HepG2 (cell line): ENCODE data around the gene CTAGE1. TPM values are rescaled to one million over a fixed set of nuclear protein-coding genes. Genes with fewer than 3 reads are reported as not detected.

Experiments
- ATAC-seq: fragments of 200-7000 bp; cut with Tn5 transposase; 3 replicates; pipeline ENCODE4 v1.9.1; 2020; ENCODE audit warnings: mild to moderate bottlenecking, moderate library complexity
- BruUV-seq: library from RNA; stranded (reverse); fragments of 400-500 nt; replicated peaks from 2 replicates; lab custom pipeline; 2021; lab: Mats Ljungman, UMichigan
- CTCF ChIA-PET: fragments of 300-600 bp; formaldehyde crosslinking; extraction: SDS; loops from one replicate; lab custom pipeline; 2021; ENCODE audit warnings: low total read pairs, inconsistent platforms, low intra/inter-chr PET ratio; lab: Yijun Ruan, JAX
- POLR2A ChIA-PET: fragments of 350-600 bp; sonication (Branson Sonifier 250); formaldehyde crosslinking; loops from one replicate; lab custom pipeline; 2020; ENCODE audit warnings: antibody characterized with exemption, inconsistent platforms; lab: Yijun Ruan, JAX
- DNase-seq: peaks from one replicate; pipeline ENCODE4 v3.0.0-alpha.2; 2015; ENCODE audit warnings: low spot score
- FAIRE-seq: peaks from 3 replicates; lab custom pipeline; 2011; peaks lifted over from hg19 to GRCh38; lab: Jason Lieb, UNC
- H2AFZ ChIP-seq: one replicate; pipeline ENCODE4 v1.6.1; 2011; ENCODE audit warnings: low read length, inconsistent platforms
- H3K27ac ChIP-seq: fragments of 300-600 bp; 3 replicates; pipeline ENCODE4 v1.8.0; 2011; ENCODE audit warnings: mixed run types, mild to moderate bottlenecking, mixed read lengths, low read length, inconsistent platforms; ENCODE audit not compliant: insufficient read depth; ENCODE audit errors: extremely low read length
- H3K27me3 ChIP-seq, 2 experiments: fragments of 200-600 bp in 1 of 2; 2 replicates in 1 of 2; 3 replicates in 1 of 2; pipeline versions ENCODE4 v1.6.0 to v1.8.0; 2011; ENCODE audit warnings: low read length in 2 of 2, mild to moderate bottlenecking in 2 of 2, moderate library complexity in 2 of 2, inconsistent platforms in 1 of 2; ENCODE audit not compliant: insufficient read depth in 2 of 2, control insufficient read depth in 1 of 2
- H3K36me3 ChIP-seq, 2 experiments: fragments of 200-600 bp in 1 of 2; replicated peaks in 1 of 2; 2 replicates in 1 of 2; 3 replicates in 1 of 2; pipeline versions ENCODE4 v1.5.1 to v1.8.0; 2011; ENCODE audit warnings: low read length in 2 of 2, inconsistent platforms in 1 of 2; ENCODE audit not compliant: insufficient read depth in 2 of 2, control insufficient read depth in 1 of 2
- H3K4me1 ChIP-seq: 2 replicates; pipeline ENCODE4 v1.5.1; 2012; ENCODE audit warnings: low read length, inconsistent platforms; ENCODE audit not compliant: insufficient read depth
- H3K4me2 ChIP-seq: 2 replicates; pipeline ENCODE4 v1.6.0; 2011; ENCODE audit warnings: low read depth, low read length, inconsistent platforms
- H3K4me3 ChIP-seq, 3 experiments: fragments of 200-600 bp in 1 of 3; sonication (generic), shearing (Covaris generic) in 1 of 3; replicated peaks in 1 of 3; 2 replicates each; pipeline ENCODE4 v1.5.1; 2011 to 2016; ENCODE audit warnings: low read length in 3 of 3, inconsistent platforms in 2 of 3, low read depth in 2 of 3, mild to moderate bottlenecking in 2 of 3, control low read depth in 1 of 3, mixed read lengths in 1 of 3; ENCODE audit not compliant: insufficient read depth in 1 of 3
- H3K79me2 ChIP-seq: one replicate; pipeline ENCODE4 v1.6.1; 2011; ENCODE audit warnings: low read length, inconsistent platforms; ENCODE audit not compliant: insufficient read depth
- H3K9ac ChIP-seq: 2 replicates; pipeline ENCODE4 v1.6.0; 2011; ENCODE audit warnings: mild to moderate bottlenecking, low read depth, low read length, inconsistent platforms; ENCODE audit not compliant: insufficient read depth
- H3K9me3 ChIP-seq: 2 replicates; pipeline ENCODE4 v1.5.1; 2012; ENCODE audit warnings: mild to moderate bottlenecking, low read length
- H4K20me1 ChIP-seq: 2 replicates; pipeline ENCODE4 v1.6.0; 2011; ENCODE audit warnings: inconsistent platforms, mild to moderate bottlenecking, low read length, moderate library complexity; ENCODE audit not compliant: insufficient read depth
- ATF1 ChIP-seq: IDR thresholded peaks from 2 replicates; pipeline ENCODE4 v1.6.1; 2016; ENCODE audit warnings: mild to moderate bottlenecking, control low read depth
- POLR2AphosphoS5 ChIP-seq: IDR thresholded peaks from 2 replicates; pipeline ENCODE4 v1.6.1; 2012; ENCODE audit warnings: low read depth, low read length
- RBAK ChIP-seq: sonication (generic); formaldehyde crosslinking; IDR thresholded peaks from 2 replicates; pipeline ENCODE4 v1.5.1; 2020; ENCODE audit warnings: mild to moderate bottlenecking, missing genetic modification reagents
- ZNF451 ChIP-seq: sonication (generic); formaldehyde crosslinking; IDR thresholded peaks from 2 replicates; pipeline ENCODE4 v1.5.0; 2020; ENCODE audit warnings: mild to moderate bottlenecking, missing genetic modification reagents
- WGBS: methylation state at CpG from one replicate; pipeline ENCODE4 v1.1.6; 2017; ENCODE audit warnings: low lambda C conversion rate; 5-methylcytosine and 5-hydroxymethylcytosine counted together
- in situ Hi-C: cut with HindIII; loops from 2 replicates; pipeline ENCODE4 v1.10.0; 2017; ENCODE audit warnings: low pct_unique_long_range_greater_than_20kb; ENCODE audit not compliant: extremely low pct_ligation_motif_present
- intact Hi-C: fragments of 100-400 bp; cut with micrococcal nuclease; formaldehyde crosslinking; loops from one replicate; pipeline ENCODE4 v1.10.0; 2022; ENCODE audit not compliant: unreplicated experiment
- polyA plus RNA-seq, 8 experiments: library from polyadenylated mRNA; depleted of rRNA in 3 of 8; stranded (reverse) in 7 of 8; unstranded in 1 of 8; fragments of >200 nt; fragmentation: Illumina TruSeq in 4 of 8; extraction: Trizol in 4 of 8; gene quantifications; 2 replicates each; pipeline versions ENCODE4 v1.2.1 to v1.2.3, GENCODE V29; 2011 to 2016; ENCODE audit warnings: low read depth in 4 of 8, missing spikeins in 1 of 8, mixed read lengths in 1 of 8; ENCODE audit not compliant: insufficient read depth in 1 of 8
- total RNA-seq, 5 experiments: library from RNA; depleted of rRNA; stranded (reverse); fragments of >200 nt; fragmentation: Illumina TruSeq; extraction: Trizol; gene quantifications; 2 replicates each; pipeline ENCODE4 v1.2.3, GENCODE V29; 2016; ENCODE audit warnings: low read depth in 1 of 5
- TF ChIP-seq, protein P1 (sequence below): IDR thresholded peaks from 2 replicates; pipeline ENCODE4 v1.6.1; 2018; ENCODE audit warnings: missing genetic modification reagents
- TF ChIP-seq, protein P2 (sequence below): sonication (generic); formaldehyde crosslinking; IDR thresholded peaks from 2 replicates; pipeline ENCODE4 v1.4.0; 2020; ENCODE audit warnings: missing genetic modification reagents
- TF ChIP-seq, protein P3 (sequence below): IDR thresholded peaks from 2 replicates; pipeline ENCODE4 v1.6.1; 2016; ENCODE audit warnings: low read depth
- TF ChIP-seq, protein P4 (sequence below): sonication (generic); formaldehyde crosslinking; IDR thresholded peaks from 2 replicates; pipeline ENCODE4 v1.5.0; 2020; ENCODE audit warnings: missing genetic modification reagents, mild to moderate bottlenecking, borderline replicate concordance

CTAGE1 gene
- total and polyA plus RNA-seq, 2 of the 13 experiments (the other 11 are each of a cell fraction or from before 2014, with no cell fraction given) = 0.02 TPM; not detected in 1

DNA sequence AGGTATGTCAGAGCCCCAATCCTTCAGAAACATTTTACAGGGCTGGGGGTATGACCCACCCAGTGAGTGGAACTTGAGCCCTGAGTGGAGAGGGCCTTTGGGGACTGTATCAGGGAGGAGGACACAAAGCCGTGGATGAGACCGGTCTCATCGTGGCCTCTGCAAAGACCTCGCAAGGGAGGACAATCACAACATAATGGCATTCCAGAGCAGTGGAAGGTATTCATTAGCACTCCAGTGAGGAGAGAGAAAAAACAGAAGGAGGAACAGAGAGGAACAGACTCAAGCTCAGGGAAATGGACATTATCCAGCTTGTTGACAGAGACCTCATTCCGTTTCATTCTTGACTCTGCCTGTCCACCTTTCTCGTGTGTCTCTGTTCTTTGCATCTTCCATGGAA, 38.8 kb upstream of the CTAGE1 start:
- no TSS peak for BruUV-seq
- ATAC-seq (no peak), DNase-seq (no peak), FAIRE-seq (no peak)
- no peak overlapping the region for H3K27ac ChIP-seq
- WGBS = 43% methylated on average over 6 of the region's 6 CpGs
- no peaks in the 10 kb centered on the region for H3K36me3 ChIP-seq
- TF ChIP-seq, protein P1, sequence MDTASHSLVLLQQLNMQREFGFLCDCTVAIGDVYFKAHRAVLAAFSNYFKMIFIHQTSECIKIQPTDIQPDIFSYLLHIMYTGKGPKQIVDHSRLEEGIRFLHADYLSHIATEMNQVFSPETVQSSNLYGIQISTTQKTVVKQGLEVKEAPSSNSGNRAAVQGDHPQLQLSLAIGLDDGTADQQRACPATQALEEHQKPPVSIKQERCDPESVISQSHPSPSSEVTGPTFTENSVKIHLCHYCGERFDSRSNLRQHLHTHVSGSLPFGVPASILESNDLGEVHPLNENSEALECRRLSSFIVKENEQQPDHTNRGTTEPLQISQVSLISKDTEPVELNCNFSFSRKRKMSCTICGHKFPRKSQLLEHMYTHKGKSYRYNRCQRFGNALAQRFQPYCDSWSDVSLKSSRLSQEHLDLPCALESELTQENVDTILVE (CRISPR knock-in tag) = no peak
- no peak for TF ChIP-seq RBAK
- no peak overlapping the region for H3K4me3 ChIP-seq
- H3K9me3 ChIP-seq = no peaks in the 10 kb centered on the region
- H3K27me3 ChIP-seq = peaks cover 1 to 14% of the 10 kb centered on the region in 2 experiments; a peak in 3 of 5 replicates
- no peak overlapping the region for H2AFZ ChIP-seq
- in situ Hi-C loops (no loop called here), intact Hi-C loops (no loop called here)
- no peaks in the 10 kb centered on the region for H4K20me1 ChIP-seq
- peaks cover 10% of the 10 kb centered on the region; the same call in 1 of the 2 replicates for H3K4me1 ChIP-seq
- no peak overlapping the region for H3K4me2 ChIP-seq
- no peak overlapping the region for H3K9ac ChIP-seq
- CTCF ChIA-PET = no interaction called here
- POLR2A ChIA-PET = no interaction called here
- no peaks in the 10 kb centered on the region for H3K79me2 ChIP-seq

DNA sequence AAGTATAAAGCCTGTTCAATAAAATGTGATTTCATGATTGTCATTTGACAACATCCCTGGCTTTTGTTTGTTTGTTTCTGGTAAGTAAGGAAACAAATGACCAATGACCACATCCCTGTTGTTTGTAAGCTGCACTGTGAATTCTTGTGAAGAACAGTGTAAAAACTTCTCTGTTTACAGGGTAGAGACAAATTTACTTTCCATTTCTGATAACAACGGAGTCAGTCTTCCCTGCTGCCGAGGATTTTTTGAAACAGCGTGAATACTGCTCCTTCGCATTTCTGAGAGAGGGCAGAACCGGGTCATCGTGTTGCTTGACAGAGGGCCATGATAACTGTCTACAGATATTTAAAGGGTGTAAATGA, 38.4 kb upstream of the CTAGE1 start:
- Histone ChIP-seq H3K79me2 (no peaks in the 10 kb centered on the region), H2AFZ (no peak overlapping the region), H3K4me3 (no peak overlapping the region), H3K36me3 (no peaks in the 10 kb centered on the region), H4K20me1 (no peaks in the 10 kb centered on the region), H3K27ac (no peak overlapping the region), H3K27me3 (peaks cover 1 to 14% of the 10 kb centered on the region in 2 experiments; a peak in 3 of 5 replicates), H3K4me1 (peaks cover 10% of the 10 kb centered on the region; the same call in 1 of the 2 replicates), H3K9me3 (no peaks in the 10 kb centered on the region), H3K9ac (no peak overlapping the region), H3K4me2 (no peak overlapping the region)
- ChIA-PET POLR2A (no interaction called here), CTCF (no interaction called here)
- ATAC-seq (no peak), DNase-seq (no peak), FAIRE-seq (no peak)
- WGBS = 15% methylated on average over 6 of the region's 6 CpGs
- TF ChIP-seq ZNF451 = no peak
- TF ChIP-seq, protein P2, sequence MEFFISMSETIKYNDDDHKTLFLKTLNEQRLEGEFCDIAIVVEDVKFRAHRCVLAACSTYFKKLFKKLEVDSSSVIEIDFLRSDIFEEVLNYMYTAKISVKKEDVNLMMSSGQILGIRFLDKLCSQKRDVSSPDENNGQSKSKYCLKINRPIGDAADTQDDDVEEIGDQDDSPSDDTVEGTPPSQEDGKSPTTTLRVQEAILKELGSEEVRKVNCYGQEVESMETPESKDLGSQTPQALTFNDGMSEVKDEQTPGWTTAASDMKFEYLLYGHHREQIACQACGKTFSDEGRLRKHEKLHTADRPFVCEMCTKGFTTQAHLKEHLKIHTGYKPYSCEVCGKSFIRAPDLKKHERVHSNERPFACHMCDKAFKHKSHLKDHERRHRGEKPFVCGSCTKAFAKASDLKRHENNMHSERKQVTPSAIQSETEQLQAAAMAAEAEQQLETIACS (CRISPR knock-in tag) = no peak
- no peak for TF ChIP-seq POLR2AphosphoS5
- TF ChIP-seq ATF1 (CRISPR knock-in tag) = no peak
- TF ChIP-seq, protein P3, sequence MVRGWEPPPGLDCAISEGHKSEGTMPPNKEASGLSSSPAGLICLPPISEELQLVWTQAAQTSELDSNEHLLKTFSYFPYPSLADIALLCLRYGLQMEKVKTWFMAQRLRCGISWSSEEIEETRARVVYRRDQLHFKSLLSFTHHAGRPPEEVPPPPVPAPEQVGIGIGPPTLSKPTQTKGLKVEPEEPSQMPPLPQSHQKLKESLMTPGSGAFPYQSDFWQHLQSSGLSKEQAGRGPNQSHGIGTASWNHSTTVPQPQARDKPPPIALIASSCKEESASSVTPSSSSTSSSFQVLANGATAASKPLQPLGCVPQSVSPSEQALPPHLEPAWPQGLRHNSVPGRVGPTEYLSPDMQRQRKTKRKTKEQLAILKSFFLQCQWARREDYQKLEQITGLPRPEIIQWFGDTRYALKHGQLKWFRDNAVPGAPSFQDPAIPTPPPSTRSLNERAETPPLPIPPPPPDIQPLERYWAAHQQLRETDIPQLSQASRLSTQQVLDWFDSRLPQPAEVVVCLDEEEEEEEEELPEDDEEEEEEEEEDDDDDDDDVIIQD (CRISPR knock-in tag) = no peak
- TF ChIP-seq, protein P4, sequence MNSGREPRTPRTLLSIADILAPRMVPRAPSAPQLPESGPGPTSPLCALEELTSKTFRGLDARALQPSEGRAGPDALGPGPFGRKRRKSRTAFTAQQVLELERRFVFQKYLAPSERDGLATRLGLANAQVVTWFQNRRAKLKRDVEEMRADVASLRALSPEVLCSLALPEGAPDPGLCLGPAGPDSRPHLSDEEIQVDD (CRISPR knock-in tag) = no peak
- in situ Hi-C loops (no loop called here), intact Hi-C loops (no loop called here)
- BruUV-seq = no TSS peak
